OCI-LY1 (cell line): ENCODE results near the gene ADCK1.

Experiments
- CTCF ChIP-seq: fragments of 200-600 bp; sonication (generic), shearing (Covaris generic); IDR thresholded peaks from 2 replicates; pipeline ENCODE4 v1.5.1; 2017; ENCODE audit warnings: mild to moderate bottlenecking, antibody characterized with exemption, low read length, moderate library complexity, mixed read lengths
- EZH2 ChIP-seq: fragments of 200-600 bp; sonication (generic), shearing (Covaris generic); IDR thresholded peaks from 2 replicates; pipeline ENCODE4 v1.8.0; 2017; ENCODE audit warnings: borderline replicate concordance, mixed run types, mild to moderate bottlenecking, antibody characterized with exemption, low read length, moderate library complexity, mixed read lengths

GRCh38 chr14:77823378-77823777 is 23.5 kb downstream of the ADCK1 start:
- TF ChIP-seq CTCF (no peak), EZH2 (no peak)
